Measurements from ENCODE around the gene IQCK. TPM values are rescaled to one million over a fixed set of nuclear protein-coding genes. Genes with fewer than 3 reads are reported as not detected.
A peak's percentile ranks its signal among the peaks of the same experiment; 100 is the strongest.

The IQCK gene
- total and polyA plus RNA-seq, 12 donors = 8.2 to 35.2 (median 14.9) TPM

- Histone ChIP-seq H3K4me1 (replicated peaks in 1 of 2) (peaks cover 47 to 59% of the 10 kb centered on the region in 2 donors), H3K36me3 (replicated peaks in 1 of 2) (peaks cover 0 to 17% of the 10 kb centered on the region in 2 donors), H3K27me3 (no peaks in the 10 kb centered on the region), H3K9me3 (replicated peaks in 1 of 3) (no peaks in the 10 kb centered on the region), H3K27ac (peak overlapping the region in 4 of 5 donors; percentile 16 to 61 (median 48)), H3K4me3 (no peak overlapping the region)
- no peak for TF ChIP-seq CTCF (IDR thresholded peaks at IDR 0.05)
- no peak for TF ChIP-seq POLR2A (IDR thresholded peaks at IDR 0.05)
- WGBS, 4 donors = 21 to 39% (median 28%) methylated on average over 5 to 10 of the region's 10 CpGs
- peak; percentile 54 to 92 (median 80) for DNase-seq
- intact Hi-C loops (cut with DNase I) = no loop called here
Measured at GRCh38 chr16:19696328-19696727, 21.7 kb upstream of the IQCK start.

GRCh38 chr16:19696961-19697360 is 21.1 kb upstream of the IQCK start:
- 93 to 97% (median 96%) methylated on average over 4 to 15 of the region's 15 CpGs for WGBS, 4 donors
- H3K4me1 ChIP-seq (replicated peaks in 1 of 2) = peaks cover 47 to 54% of the 10 kb centered on the region in 2 donors

DNA sequence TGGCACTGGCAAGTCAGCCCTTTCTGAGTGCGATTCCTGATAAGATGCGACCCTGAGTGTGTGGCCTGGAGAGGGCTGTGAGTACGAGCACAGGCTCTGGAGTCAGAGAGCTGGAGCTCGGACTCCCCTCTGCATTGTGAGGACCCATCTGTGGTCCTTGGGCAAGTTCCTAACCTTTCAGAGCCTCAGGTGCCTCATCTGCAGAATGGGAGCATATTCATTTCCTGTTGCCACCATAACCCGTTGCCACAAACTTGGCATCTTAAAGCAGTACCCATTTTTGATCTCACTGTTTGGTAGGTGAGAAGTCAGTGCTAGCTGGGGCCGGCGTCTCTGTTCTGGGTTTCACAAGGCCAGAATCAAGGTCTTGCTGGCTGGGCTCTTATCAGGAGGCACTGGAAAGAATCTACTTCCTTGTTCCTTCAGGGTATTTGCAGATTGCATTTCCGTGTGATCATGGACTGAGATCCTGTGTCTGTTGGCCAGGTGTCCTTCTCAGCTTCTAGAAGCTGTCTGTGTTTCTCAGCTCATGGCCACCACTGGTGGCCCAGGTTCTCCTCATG is 20.2 kb upstream of the IQCK start:
- TF ChIP-seq CTCF (IDR thresholded peaks at IDR 0.05) (no peak), POLR2A (IDR thresholded peaks at IDR 0.05) (no peak)
- H3K27me3 ChIP-seq = no peaks in the 10 kb centered on the region
- peak overlapping the region in 3 of 5 donors; percentile 58 to 81 (median 67) for H3K27ac ChIP-seq
- DNase-seq = peak in 6 of 7 donors; percentile 37 to 62 (median 54)
- H3K36me3 ChIP-seq (replicated peaks in 1 of 2) = peaks cover 0 to 19% of the 10 kb centered on the region in 2 donors
- H3K4me1 ChIP-seq (replicated peaks in 1 of 2) = peaks cover 47 to 54% of the 10 kb centered on the region in 2 donors
- H3K4me3 ChIP-seq = no peak overlapping the region
- WGBS, 4 donors = 29 to 49% (median 44%) methylated on average over 8 of the region's 8 CpGs
- intact Hi-C loops (cut with DNase I) = no loop called here
- no peaks in the 10 kb centered on the region for H3K9me3 ChIP-seq (replicated peaks in 1 of 3)

More at GRCh38 chr16:19696961-19697360, 21.1 kb upstream of the IQCK start:
- Histone ChIP-seq H3K27ac (peak overlapping the region in 3 of 5 donors; percentile 38 to 61 (median 57)), H3K27me3 (no peaks in the 10 kb centered on the region), H3K9me3 (replicated peaks in 1 of 3) (no peaks in the 10 kb centered on the region), H3K36me3 (replicated peaks in 1 of 2) (peaks cover 0 to 21% of the 10 kb centered on the region in 2 donors), H3K4me3 (no peak overlapping the region)
- DNase-seq = no peak
- intact Hi-C loops (cut with DNase I) = no loop called here
- TF ChIP-seq CTCF (IDR thresholded peaks at IDR 0.05) (no peak), POLR2A (IDR thresholded peaks at IDR 0.05) (no peak)

- Histone ChIP-seq H3K36me3 (replicated peaks in 1 of 2) (peaks cover 0 to 18% of the 10 kb centered on the region in 2 donors), H3K4me1 (replicated peaks in 1 of 2) (peaks cover 47 to 55% of the 10 kb centered on the region in 2 donors), H3K27ac (peak overlapping the region in 3 of 5 donors; percentile 58 to 81 (median 67)), H3K4me3 (no peak overlapping the region), H3K9me3 (replicated peaks in 1 of 3) (no peaks in the 10 kb centered on the region), H3K27me3 (no peaks in the 10 kb centered on the region)
- TF ChIP-seq POLR2A (IDR thresholded peaks at IDR 0.05) (peak in 1 of 2 donors; percentile 14), CTCF (IDR thresholded peaks at IDR 0.05) (no peak)
- intact Hi-C loops (cut with DNase I) = no loop called here
- 73 to 84% (median 75%) methylated on average over 19 of the region's 19 CpGs for WGBS, 4 donors
- DNase-seq = peak in 6 of 7 donors; percentile 50 to 70 (median 57)
Measured at GRCh38 chr16:19698480-19699465, 19.3 kb upstream of the IQCK start.
